Measurements from ENCODE around the gene NUBP1.
"Not testable (repeated sequence)": the region's sequence is repeated elsewhere in the genome, so short reads cannot be mapped to it uniquely, and the experiment has no call there.

Gene NUBP1

GRCh38 chr16:10744370-10745030 is 858 bp downstream of the NUBP1 start:
- DNase-seq (ENCODE audit: low read depth, low spot score) = no peak
- peak overlapping the region; percentile 69 for H3K4me3 ChIP-seq (ENCODE audit: low read length)

- H3K4me3 ChIP-seq (ENCODE audit: low read length) = no peak overlapping the region
- DNase-seq (ENCODE audit: low read depth, low spot score) = no peak
Measured at GRCh38 chr16:10745841-10746240, 2.2 kb downstream of the NUBP1 start.

- no peak overlapping the region for H3K4me3 ChIP-seq (ENCODE audit: low read length)
- no peak for DNase-seq (ENCODE audit: low read depth, low spot score)
Measured at GRCh38 chr16:10750793-10751192, 7.2 kb downstream of the NUBP1 start.

- DNase-seq (ENCODE audit: low read depth, low spot score) = no peak
- H3K4me3 ChIP-seq (ENCODE audit: low read length) = no peak overlapping the region
Measured at GRCh38 chr16:10751291-10751697, 7.7 kb downstream of the NUBP1 start.

DNA sequence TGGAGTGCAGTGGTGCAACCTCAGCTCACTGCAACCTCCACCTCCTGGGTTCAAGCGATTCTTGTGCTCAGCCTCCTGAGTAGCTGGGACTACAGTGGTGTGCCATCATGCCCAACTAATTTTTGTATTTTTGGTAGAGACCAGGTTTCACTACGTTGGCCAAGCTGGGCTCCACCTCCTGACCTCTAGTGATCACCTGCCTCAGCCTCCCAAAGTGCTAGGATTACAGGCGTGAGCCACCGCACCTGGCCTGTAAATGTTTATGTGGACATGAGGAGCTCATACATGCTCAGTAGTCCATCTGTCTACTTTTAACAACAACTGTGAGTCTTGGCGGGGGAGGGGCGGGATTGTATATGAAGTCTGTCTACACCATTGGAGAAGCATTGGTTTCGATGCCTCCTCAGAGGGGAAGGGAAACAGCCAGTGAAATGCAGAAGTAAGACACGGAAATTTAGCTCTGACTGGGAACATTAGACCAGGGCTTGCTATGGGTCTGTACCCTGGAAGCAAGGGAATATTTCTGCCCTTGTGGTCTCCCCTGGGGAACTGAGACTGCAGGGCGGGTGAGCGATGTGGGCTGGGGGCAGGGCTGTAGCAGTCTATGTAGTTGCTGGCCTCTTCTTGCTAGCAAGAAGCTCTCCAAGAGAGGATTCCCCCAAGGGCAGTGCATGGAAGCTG is 9.3 kb downstream of the NUBP1 start:
- no peak for DNase-seq (ENCODE audit: low read depth, low spot score)
- no peak overlapping the region for H3K4me3 ChIP-seq (ENCODE audit: low read length)

- H3K4me3 ChIP-seq (ENCODE audit: low read length) = no peak overlapping the region
- no peak for DNase-seq (ENCODE audit: low read depth, low spot score)
Measured at GRCh38 chr16:10753670-10754069, 10.0 kb downstream of the NUBP1 start.

DNA sequence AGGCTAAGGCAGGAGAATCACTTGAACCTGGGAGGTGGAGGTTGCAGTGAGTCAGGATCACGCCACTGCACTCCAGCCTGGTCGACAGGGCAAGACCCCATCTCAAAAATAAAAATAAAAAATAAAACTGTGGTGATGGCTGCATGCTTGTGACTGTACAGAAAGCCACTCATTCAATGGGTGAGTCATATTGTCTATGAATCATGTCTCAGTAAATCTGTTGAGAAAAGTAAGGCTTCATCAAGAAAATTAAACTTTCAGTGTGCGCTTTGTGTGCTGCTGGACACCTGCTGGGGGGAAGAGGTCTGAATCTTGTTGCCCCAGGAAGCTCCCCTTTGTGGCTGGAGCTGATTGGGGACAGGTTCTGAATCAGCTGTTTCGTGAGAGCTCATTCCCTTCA is 11.3 kb downstream of the NUBP1 start:
- no peak overlapping the region for H3K4me3 ChIP-seq (ENCODE audit: low read length)
- DNase-seq (ENCODE audit: low read depth, low spot score) = no peak

- no peak overlapping the region for H3K4me3 ChIP-seq (ENCODE audit: low read length)
- DNase-seq (ENCODE audit: low read depth, low spot score) = no peak
Measured at GRCh38 chr16:10756574-10756973, 12.9 kb downstream of the NUBP1 start.

- DNase-seq (ENCODE audit: low read depth, low spot score) = no peak
- H3K4me3 ChIP-seq (ENCODE audit: low read length) = no peak overlapping the region
Measured at GRCh38 chr16:10760858-10761257, 17.2 kb downstream of the NUBP1 start.

DNA sequence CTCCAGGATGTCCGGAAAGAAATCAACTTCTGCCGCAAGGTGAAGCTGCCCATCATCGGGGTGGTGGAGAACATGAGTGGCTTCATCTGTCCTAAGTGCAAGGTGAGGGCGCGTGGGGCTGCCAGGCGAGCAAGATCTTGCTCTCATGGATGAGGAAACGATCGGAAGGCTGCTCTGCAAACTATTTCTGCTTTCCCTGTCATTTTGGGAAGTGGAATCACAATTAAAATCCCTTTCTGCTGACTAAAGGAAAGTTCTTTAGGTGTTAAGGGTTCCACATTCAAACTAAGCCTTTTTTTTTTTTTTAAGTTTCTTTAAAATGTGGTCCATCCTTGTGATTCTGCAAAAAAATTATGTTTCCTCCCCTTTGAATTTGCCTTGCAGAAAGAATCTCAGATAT is 17.7 kb downstream of the NUBP1 start:
- no peak overlapping the region for H3K4me3 ChIP-seq (ENCODE audit: low read length)
- DNase-seq (ENCODE audit: low read depth, low spot score) = no peak

GRCh38 chr16:10762336-10763016 is 18.8 kb downstream of the NUBP1 start:
- DNase-seq (ENCODE audit: low read depth, low spot score) = no peak
- no peak overlapping the region for H3K4me3 ChIP-seq (ENCODE audit: low read length)

- no peak overlapping the region for H3K4me3 ChIP-seq (ENCODE audit: low read length)
- DNase-seq (ENCODE audit: low read depth, low spot score) = no peak
Measured at GRCh38 chr16:10763456-10763855, 19.8 kb downstream of the NUBP1 start.

DNA sequence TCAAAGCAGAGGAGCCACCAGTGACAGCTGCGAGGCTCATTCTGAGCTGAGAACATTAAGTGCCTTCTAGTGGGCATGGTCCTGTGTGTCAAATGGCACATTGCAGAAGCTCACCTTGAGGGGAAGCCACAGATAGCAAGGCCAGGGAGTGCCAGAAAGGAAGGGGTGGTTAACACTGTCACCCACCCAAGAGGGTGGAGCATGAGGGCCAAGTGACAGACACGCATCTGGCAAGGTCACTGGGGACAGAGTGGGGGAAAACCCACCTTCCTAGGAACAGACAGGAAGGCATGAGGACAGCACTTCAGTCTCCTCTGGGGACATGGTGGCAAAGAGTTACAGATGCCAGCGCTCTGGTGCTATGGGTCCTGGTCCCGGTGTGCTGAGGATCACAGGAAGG is 22.1 kb downstream of the NUBP1 start:
- no peak for DNase-seq (ENCODE audit: low read depth, low spot score)
- no peak overlapping the region for H3K4me3 ChIP-seq (ENCODE audit: low read length)

DNA sequence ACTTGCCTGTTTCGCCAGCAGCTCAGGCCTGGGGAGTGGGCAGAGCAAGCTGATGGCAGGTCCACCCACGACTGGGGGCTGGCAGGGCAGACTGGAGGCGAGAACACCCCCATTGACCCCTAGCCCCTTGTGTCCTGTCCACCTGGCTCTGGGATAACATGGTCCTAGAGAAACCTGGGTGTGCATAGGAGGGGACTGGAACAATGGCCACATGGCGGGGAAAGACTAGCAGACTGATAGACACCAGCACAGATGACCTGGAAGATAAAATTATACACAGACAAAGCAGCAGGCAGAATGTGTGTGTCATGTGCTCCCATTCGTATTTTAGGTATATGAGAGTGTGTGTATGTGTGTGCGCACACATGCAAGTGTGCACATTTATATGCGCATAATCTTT is 23.5 kb downstream of the NUBP1 start:
- H3K4me3 ChIP-seq (ENCODE audit: low read length) = no peak overlapping the region
- DNase-seq (ENCODE audit: low read depth, low spot score) = no peak

DNA sequence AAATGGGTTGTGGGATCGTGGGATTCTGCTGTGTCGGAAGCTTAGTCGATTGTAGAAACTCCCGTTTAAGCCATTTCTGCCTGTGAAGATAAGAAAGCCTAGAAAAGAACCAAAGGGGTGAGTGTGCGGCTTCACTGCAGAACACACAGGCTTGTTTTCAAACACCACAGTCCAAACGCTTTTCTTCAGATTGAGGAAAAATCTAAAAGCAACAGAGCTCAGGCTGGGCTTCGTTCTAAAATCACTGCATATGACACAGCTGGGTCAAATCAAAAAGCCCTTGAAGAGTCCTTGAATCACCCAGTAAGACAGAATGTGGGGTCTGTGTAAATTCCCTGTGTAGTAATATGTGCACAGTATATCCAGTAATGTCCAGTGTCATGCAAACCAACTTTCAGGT is 25.7 kb downstream of the NUBP1 start:
- H3K4me3 ChIP-seq (ENCODE audit: low read length) = no peak overlapping the region
- DNase-seq (ENCODE audit: low read depth, low spot score) = no peak

DNA sequence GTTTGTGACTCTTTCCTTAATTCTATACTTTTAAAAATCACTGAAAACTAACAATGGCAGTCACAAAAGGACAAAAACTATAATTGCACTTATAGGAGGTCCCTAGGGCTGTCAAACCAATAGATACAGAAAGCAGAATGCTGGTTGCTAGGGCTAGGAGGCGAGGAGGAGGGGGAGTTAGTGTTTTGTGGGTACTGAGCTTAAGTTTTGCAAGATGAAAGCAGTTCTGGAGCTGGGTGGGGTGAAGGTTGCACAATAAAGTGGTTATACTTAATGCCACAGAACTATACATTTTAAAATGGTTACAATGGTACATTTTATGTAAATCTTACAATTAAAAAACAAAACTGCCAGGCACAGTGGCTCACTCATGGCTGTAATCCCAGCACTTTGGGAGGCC is 27.3 kb downstream of the NUBP1 start:
- DNase-seq (ENCODE audit: low read depth, low spot score) = peak; percentile 65

GRCh38 chr16:10776280-10776679 is 32.6 kb downstream of the NUBP1 start:
- DNase-seq (ENCODE audit: low read depth, low spot score) = no peak

More for the DNA sequence above, 27.3 kb downstream of the NUBP1 start:
- no peak overlapping the region for H3K4me3 ChIP-seq (ENCODE audit: low read length)

DNA sequence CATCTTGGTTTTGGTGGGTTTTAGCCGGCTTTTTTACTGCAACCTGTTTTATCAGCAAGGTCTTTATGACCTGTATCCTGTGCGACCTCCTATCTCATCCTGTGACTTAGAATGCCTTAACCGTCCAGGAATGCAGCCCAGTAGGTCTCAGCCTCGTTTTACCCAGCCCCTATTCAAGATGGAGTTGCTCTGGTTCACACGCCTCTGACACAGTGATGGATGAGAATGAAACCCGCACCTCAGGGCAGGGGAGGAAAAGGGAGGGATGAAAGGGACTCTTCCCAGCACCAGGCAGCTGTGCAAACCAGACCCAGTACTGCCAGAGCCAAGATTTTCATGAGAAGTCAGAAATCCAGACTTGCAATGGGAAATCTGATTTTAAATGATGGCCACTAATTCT is 33.3 kb downstream of the NUBP1 start:
- not testable (repeated sequence) for H3K4me3 ChIP-seq (ENCODE audit: low read length); DNase-seq (ENCODE audit: low read depth, low spot score)

More at GRCh38 chr16:10776280-10776679, 32.6 kb downstream of the NUBP1 start:
- H3K4me3 ChIP-seq (ENCODE audit: low read length) = no peak overlapping the region

DNA sequence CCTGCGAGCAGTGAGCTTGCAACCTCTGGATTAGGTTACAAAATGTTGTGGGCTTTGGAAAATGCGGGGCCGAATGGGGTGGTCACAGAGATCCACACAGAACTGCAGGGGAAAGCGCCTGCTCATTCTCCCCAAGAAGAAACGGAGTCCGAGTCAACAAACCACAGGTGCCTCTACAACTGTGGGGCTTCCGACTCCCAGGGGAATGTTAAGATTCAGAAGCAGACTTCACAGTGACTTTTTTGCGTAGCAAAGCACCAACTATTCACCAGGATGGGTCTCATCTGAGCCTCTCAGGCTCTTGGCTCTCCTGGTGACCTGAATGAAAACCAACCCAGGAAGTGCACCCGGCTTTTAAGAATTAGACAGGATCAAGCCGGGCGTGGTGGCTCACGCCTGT is 33.7 kb downstream of the NUBP1 start:
- no peak for DNase-seq (ENCODE audit: low read depth, low spot score)
- no peak overlapping the region for H3K4me3 ChIP-seq (ENCODE audit: low read length)

- H3K4me3 ChIP-seq (ENCODE audit: low read length); DNase-seq (ENCODE audit: low read depth, low spot score): not testable (repeated sequence)
Measured at GRCh38 chr16:10779908-10780307, 36.3 kb downstream of the NUBP1 start.

All from Jurkat, Clone E6-1 (cell line).